GM04503 (cell line): ENCODE data around the gene ERCC4.

Source experiments
- DNase-seq: peaks from one replicate; pipeline ENCODE4 v3.0.0-alpha.2; 2012; ENCODE audit warnings: low read depth

Gene ERCC4

DNA sequence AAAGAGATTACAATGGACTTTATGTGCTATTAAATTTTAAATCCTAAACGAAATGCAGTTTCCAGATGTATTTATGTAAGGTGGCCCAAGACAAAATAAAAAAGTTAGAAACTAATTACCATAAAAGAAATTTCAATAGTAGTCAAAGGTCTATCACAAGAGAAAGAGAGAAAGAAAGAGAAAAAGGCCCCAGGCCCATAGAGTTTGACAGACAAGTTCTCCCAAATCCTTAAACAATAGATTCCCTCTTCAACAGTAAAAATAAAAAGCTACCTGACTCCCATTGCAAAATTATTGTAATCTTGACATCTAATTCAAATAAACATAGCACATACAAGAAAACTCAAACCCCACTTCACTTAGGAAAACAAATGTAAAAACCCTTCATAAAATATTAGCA lies 8.6 kb upstream of the ERCC4 start:
- no peak for DNase-seq

- no peak for DNase-seq
Measured at GRCh38 chr16:13911871-13912270, 8.1 kb upstream of the ERCC4 start.

DNA sequence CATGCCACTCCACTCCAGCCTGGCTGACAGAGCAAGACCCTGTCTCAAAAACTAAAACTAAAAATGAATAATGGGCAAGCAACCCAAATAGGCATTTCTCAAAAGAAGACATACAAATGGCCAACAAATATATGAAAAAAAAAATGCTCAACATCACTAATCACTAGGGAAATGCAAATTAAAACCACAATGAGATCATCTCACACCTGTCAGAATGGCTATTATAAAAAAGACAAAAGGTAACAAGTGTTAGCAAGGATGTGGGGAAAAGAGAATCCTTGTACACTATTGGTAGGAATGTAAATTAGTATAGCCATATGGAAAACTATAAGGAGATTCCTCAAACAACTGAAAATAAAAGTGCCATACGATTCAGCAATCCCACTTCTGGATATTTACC lies 7.1 kb upstream of the ERCC4 start:
- no peak for DNase-seq

- DNase-seq: no peak
Measured at GRCh38 chr16:13913374-13914292, 6.3 kb upstream of the ERCC4 start.

- DNase-seq: no peak
Measured at GRCh38 chr16:13915033-13915635, 4.8 kb upstream of the ERCC4 start.

DNA sequence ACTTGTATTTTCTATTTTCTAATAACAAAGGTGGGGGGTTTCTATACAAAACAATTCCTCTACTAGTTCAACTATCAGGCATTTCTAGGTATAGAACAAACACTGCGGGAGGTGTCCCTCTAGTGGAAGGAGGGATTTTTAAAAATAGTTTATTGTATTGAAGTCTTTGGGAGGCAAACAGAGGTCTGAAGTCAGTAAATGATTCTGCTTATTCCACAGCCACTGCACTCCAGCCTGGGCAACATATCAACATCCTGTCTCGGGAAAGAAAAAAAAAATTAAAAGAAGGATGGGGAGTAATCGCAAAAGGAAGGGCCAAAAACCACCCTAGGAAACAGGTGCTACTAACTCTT lies 648 bp upstream of the ERCC4 start:
- DNase-seq: no peak

DNA sequence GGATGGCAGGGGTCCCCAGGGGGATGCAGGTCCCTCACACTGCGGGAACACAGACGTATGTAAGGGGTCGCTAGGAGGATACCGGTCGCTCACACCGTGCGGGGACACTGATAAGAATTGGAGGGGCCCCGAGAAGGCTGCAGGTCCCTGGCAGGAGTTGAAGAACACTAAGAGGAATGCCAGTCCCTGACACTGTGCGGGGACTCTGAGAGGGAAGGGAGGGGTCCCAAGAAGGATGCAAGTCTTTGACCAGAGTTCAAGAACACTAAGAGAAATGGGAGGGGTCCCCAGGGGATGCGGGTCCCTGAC lies 510 bp downstream of the ERCC4 start:
- DNase-seq: no peak

DNA sequence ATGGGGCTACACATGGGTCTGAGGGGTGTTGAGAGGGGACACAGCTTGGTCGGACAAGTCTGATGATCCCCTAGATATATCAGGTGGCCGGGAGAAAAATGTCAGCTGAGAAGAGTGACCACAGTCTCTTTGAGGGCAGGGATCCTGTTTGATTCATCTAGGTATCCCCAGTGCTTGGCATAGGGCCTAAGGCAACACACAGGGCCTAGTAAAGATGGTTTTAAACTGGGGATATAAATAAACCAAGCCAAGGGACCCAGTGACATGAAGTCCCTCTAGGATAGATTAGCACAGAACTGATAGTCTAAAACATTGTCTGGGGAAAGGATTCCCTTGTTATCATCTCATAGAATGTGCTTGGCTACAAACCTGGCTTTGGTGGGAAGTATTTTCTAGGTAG lies 1.4 kb downstream of the ERCC4 start:
- DNase-seq: no peak

GRCh38 chr16:13923703-13924298 lies 3.8 kb downstream of the ERCC4 start:
- DNase-seq: no peak

DNA sequence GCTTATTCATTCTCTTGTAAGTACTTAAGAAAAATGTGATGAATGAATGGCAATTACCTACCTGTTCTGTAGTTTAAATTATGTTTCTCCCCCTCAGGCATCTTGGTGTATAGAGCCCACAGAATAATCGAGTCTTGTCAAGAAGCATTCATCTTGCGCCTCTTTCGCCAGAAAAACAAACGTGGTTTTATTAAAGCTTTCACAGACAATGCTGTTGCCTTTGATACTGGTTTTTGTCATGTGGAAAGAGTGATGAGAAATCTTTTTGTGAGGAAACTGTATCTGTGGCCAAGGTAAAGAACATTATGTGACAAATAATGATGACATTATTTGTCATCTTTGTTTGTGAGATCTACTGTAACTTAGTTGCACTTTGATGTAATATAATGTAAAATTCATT lies 6.5 kb downstream of the ERCC4 start:
- DNase-seq: no peak

GRCh38 chr16:13926891-13927290 lies 6.9 kb downstream of the ERCC4 start:
- DNase-seq: no peak

DNA sequence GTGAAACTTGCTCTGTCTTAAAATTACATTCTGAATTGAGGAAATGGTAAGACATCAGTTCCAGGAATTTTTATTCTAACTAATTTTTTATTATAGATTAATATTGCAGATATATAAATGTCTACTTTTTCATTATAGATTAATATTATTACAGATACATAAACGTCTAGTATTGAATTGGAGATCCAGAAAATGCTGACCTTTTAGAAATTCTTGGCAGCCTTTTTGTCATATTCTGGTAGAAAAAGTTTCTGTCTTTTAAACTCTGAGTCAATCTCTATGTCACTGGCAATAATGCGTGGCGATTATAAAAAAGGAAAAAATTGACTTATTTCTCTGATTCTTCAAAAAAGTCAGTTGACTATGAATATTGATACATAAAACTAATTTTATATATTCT lies 8.7 kb downstream of the ERCC4 start:
- no peak for DNase-seq

GRCh38 chr16:13931845-13932244 lies 11.9 kb downstream of the ERCC4 start:
- DNase-seq: no peak

- DNase-seq: no peak
Measured at GRCh38 chr16:13935408-13935807, 15.5 kb downstream of the ERCC4 start.

- no peak for DNase-seq
Measured at GRCh38 chr16:13936155-13936554, 16.2 kb downstream of the ERCC4 start.

- DNase-seq: no peak
Measured at GRCh38 chr16:13936596-13937081, 16.7 kb downstream of the ERCC4 start.

GRCh38 chr16:13937411-13937810 lies 17.5 kb downstream of the ERCC4 start:
- DNase-seq: no peak

- DNase-seq: no peak
Measured at GRCh38 chr16:13938480-13938879, 18.5 kb downstream of the ERCC4 start.

- no peak for DNase-seq
Measured at GRCh38 chr16:13939821-13940220, 19.9 kb downstream of the ERCC4 start.

DNA sequence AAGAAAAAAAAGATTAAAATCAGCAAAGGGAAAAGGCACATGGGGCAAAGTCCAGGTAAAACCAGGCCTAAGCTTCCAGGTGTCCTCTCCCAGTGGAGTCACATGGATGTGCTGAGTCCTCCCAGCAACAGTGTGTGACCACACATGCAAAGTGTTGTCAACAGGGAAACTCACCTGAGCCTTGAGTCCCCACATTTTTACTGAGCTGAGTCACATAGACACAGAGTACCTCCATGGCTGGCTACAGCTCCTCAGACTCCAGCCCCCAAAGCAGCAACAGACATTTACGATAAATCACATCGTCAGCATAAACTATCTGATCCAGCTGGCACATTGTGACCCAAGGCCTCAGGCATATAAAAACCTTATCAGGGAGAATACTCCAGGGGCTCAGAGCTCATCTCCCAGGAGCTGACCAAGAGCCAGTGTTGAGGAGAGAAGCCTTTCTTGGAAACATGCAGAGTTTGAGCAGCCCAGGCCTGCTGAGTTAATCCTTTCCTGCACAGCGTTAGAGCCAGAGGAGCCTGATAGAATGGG lies 20.5 kb downstream of the ERCC4 start:
- DNase-seq: no peak

DNA sequence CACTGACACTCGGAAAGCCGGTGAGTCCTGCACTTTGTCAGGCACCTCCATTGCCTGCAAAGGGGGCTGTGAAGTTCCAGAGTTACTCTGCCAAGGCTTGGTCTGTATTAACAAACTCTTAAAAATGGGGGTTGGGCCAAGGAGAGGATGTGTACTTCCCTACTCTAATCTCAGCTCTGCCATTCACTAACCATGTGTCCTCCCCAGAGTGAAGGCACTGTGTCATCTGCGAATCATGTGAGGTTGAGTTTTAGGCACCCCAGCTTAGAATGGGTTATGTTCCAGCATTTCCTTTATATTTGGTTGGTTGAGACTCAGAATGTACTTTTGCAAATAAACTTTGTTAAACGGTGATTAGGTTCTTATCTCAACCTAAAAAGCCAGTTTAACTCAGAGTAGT lies 24.9 kb downstream of the ERCC4 start:
- no peak for DNase-seq

DNA sequence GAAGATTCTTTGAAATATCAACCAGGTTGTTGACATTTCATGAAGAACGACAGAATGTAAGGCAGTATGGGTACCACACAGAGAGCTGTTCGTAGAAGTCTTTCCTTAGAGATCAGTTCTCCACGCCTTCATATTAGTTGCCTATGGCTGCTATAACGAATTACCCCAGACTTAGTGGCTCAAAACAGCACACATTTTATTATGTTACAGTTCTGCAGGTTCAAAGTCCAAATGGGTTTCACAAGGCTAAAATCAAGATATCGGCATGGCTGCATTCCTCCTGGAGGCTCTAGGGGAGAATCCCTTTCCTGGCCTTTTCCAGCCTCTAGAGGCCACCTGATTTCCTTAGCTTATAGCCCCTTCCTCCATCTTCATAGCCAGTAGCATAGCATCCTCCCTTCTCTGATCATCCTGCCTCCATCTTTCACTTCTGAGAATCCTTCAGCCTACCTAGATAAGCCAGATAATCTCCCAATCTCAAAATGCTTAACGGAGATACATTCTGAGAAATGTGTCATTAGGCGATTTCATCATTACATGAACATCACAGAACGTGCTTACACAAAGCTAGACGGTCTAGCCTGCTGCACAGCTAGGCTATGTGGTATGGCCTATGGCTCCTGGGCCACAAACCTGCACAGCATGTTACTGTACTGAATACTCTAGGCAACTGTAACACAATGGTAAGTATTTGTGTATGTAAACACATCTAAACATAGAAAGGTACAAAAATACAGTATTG lies 26.0 kb downstream of the ERCC4 start:
- no peak for DNase-seq
